NCI-H82 treated with DMSO at 0.1 percent for 48 hours (cell line): ENCODE data around the gene SS18L1.
"Not testable (repeated sequence)": the region's sequence is repeated elsewhere in the genome, so short reads cannot be mapped to it uniquely, and the experiment has no call there.

ENCODE experiments used
- DNase-seq: peaks from one replicate; lab custom pipeline; 2025; ENCODE audit not compliant: unreplicated experiment; lab: John Stamatoyannopoulos, UW

SS18L1 gene

GRCh38 chr20:62136283-62137091 lies 7.1 kb upstream of the SS18L1 start:
- DNase-seq = peak; percentile 35

GRCh38 chr20:62137092-62137384 lies 6.5 kb upstream of the SS18L1 start:
- DNase-seq = no peak

GRCh38 chr20:62137478-62138203 lies 5.9 kb upstream of the SS18L1 start:
- no peak for DNase-seq

DNA sequence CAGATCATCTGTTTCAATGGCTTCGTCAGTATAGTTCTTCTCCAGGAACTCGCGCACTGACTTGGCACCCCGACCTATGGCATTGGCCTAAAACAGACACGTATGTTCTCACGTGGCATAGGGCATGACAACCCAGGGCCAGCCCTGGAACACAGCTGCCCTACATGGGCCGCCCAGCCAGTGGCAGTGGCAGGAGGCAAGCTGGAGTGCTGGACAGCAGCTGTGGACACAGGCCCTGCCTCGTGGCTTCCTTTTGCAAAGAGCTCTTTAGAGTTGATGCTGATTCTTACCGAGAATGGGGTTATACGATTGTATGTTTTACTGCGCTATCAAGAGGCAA lies 5.4 kb upstream of the SS18L1 start:
- no peak for DNase-seq

- no peak for DNase-seq
Observed at GRCh38 chr20:62138912-62139311, 4.7 kb upstream of the SS18L1 start.

DNA sequence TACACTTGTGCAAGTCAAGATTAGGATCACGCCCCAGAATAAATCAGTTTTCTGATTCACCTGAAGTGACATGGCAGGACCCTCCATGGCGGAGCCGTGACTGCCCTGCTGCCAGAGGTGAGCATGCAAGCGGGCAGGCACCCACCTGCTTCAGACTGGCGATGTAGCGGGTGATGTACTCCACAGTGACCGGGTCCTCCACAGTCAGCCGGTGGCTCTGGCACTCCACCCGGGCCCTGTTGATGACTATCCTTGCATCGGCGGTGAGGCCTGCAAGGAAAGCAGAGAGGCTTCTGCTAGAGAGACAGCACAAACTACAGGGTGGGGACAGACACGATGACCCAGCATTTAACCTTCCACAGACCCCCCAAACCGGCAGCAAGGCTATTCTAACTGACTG lies 3.9 kb upstream of the SS18L1 start:
- DNase-seq = no peak

GRCh38 chr20:62141043-62141396 lies 2.5 kb upstream of the SS18L1 start:
- DNase-seq = no peak

DNA sequence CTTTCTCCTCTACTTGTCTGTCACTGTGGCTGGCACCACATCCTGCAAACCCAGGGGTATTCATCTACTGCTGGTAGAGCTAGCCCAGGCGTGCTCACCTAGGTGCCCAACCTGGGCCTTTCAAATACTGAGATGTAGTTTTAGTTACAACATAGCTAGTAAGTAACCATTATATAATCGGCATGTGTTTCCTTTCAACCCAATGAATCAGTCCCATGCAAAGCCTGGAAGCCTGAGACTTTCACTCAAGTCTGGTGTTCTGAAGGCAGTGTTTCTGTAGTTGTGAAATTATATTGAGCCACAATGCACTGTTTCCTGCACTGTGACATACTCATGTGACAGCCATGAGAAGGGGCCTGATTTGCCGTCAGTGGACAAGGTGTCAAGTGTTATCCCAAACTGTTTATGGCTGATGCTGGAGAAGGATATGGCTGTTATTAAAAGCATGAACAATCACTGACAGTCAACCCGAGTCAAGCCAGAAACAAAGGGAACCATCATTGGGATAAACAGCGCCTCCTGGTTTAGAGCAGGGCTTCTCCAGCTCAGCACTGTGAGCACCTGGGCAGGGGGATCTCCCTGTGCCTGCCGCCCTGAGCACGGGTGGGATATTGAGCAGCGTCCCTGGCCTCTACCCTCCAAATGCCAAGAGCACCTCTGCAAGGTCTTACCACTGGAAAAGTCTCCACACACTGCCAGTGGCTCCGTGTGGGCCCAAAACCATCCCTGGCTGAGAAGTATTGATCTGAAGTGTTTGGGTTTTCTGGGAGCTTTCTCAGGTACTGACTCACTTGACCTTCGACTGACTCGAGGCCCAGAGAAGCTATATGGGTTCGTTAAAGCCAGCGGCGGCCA lies 1.9 kb upstream of the SS18L1 start:
- no peak for DNase-seq

DNA sequence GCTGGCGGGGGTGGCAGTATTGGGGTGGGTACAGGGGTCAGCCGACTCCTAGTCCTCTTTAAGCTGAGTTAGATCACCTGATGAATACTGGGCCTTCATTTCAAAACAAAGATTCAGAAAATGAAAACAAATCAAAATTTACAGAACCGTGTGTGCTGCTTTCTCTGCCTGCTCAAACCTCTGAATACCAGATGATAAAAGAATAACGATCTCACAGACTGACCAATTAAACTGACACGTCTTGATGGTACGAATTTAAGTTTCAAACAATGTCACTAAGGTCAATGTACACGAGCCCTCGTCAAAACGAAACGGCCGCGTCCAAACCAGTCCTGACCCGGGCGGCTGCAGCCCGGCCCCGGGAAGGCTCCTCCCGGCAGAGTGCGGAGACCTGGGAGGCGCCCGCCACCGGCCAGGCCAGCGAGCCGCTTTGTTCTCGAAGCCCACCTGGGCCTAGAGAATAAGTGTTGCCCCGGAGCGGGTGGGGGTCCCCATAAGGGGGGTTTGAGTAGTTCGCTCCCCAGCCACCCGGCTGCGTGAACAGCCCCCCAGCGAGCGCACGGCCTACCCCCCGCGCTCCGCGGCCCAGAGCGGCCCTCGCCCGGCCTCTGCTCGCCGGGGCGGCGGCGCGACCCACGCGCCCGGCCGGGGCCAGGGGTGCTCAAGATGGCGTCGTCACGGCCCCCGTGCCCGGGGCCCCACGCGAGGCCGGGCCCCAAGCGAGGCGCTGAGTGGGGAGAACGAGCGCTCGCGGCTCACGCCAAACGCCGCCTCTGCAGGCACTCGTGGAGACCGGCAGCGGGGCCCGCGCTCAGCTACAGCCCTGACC lies 1.1 kb upstream of the SS18L1 start:
- no peak for DNase-seq

DNA sequence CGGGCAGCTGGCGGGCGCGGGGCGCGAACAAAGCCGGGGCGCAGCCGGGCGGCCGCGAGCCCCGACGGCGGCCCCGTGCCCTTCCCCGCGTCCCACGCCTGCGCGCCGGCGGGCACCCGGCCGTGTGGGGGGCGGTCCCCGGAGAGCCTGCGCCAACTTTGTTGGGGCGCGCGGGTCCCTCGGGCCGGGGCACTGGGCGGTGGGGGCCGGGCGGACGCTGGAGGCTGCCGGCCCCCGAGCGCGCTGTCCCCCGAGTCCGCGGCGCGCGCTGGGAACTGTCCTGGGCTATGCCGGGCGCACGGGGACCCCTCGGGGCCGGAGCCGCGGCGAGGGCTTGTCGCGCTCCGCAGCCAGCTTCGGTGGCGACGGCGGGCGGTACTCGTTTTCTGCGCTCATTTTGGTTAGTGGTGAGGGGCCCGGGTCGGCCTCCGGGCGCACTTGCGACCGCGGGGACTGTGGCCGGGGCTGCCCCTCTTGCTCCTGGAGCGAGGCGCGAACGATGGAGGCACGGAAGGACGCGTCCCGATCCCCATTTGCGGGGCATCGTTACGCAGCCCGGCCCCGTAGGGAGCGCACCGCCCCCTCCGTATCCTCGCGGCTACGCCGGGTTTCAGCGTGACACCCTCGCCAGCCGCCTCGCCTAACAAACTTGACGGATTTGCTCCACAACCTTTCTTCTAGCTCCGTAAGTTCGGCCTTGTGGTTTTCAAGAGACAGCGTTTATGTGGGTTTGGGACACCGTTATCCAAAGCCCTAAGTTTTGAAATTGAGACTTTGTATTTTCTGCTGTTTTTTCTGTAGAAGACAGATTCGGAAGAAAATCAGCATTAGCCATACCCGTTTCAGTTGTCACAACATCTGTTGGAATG lies 622 bp downstream of the SS18L1 start:
- no peak for DNase-seq

DNA sequence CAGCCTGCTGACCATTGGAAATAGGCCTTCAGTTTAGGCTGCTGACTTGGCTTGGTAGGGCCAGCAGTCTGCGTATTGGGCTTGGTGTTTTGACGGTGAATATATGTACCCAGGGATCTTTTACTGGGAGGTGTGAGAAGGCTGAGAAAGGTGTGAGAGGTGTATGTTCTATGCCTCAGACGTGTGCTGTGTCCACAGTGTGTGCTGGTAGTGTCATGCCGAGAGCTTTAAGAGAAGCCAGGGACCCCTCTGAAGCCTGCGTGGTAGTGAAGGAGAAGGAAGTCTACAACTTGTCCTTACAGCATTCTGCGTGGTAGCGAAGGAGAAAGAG lies 2.1 kb downstream of the SS18L1 start:
- no peak for DNase-seq

- DNase-seq = no peak
Observed at GRCh38 chr20:62146019-62146755, 2.6 kb downstream of the SS18L1 start.

DNA sequence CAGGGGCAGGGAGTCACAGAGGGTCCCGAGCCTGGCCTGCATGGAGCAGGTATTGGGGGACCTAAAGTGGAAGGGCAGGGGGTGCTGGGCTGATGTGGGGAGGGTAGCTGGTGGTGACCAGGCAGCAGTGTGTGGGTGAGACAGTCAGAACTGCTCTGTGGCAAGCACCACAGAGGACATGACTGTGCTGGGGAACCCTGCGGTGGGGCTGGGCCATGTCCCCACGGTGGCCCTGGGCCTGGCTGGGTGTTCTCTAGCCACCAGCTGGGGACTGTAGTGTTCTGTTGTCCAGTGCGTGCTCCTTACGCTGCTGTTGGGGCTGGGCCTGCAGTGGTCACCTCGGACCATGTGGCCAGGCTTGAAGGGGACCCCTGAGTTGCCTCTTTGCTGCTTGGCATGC lies 3.6 kb downstream of the SS18L1 start:
- DNase-seq = no peak

DNA sequence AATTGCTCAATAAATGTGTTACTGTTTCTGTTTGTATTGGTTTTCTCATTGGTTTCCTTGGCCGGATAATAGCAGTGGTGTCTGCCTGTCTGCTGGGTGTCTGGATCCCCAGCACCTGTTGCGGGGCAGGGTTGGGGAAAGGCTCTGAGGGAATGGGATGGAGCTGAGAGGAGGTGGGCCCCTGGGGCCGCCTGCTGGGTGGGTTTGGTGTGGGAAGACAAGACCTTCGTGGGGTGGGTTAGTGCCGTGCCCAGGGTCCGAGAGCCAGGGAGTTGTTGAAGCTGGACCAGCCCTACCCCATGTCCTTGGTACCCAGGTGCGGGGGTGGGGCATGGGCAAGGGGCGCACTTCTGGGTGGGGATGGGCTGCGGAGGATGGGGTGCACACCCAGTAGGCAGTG lies 4.0 kb downstream of the SS18L1 start:
- DNase-seq = no peak

GRCh38 chr20:62148383-62148782 lies 4.8 kb downstream of the SS18L1 start:
- not testable (repeated sequence) for DNase-seq

GRCh38 chr20:62148908-62149314 lies 5.3 kb downstream of the SS18L1 start:
- no peak for DNase-seq

DNA sequence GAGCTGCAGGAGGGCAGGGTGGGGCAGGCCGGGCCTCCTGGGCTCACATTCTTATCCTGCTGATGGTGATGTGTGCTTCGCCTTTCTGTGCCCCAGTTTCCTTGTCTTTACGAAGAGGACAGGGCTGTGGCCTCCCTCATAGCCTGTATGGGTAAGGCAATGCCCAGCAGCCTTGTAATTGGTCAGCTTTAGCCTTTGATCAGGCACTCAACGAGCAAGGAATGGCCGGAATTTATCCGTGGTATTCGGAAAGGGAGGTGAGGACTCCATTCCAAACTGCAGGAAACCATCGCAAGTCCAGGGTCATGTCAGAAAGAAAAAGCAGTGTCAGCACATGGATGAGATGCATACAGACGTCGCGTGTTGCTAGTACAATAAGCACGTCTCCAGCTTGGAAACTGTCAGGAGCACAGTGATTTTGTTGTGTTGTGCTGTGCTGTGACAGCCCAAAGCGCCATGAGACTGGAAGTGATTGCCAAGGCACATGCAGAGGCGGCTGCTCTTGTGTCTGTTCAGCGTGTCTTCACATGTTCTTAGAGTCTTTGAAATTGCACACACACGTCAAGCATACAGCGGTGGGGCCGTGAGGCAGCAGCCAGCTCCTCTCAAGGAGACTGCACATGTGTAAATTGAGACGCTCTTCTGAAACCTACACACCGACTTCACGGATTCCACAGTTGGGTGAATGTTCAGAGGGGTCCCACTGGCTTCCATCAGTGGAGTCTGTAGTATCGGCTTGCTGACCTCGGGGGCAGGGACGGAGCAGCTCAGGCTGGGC lies 6.2 kb downstream of the SS18L1 start:
- DNase-seq = no peak

GRCh38 chr20:62150310-62150575 lies 6.7 kb downstream of the SS18L1 start:
- DNase-seq = no peak

DNA sequence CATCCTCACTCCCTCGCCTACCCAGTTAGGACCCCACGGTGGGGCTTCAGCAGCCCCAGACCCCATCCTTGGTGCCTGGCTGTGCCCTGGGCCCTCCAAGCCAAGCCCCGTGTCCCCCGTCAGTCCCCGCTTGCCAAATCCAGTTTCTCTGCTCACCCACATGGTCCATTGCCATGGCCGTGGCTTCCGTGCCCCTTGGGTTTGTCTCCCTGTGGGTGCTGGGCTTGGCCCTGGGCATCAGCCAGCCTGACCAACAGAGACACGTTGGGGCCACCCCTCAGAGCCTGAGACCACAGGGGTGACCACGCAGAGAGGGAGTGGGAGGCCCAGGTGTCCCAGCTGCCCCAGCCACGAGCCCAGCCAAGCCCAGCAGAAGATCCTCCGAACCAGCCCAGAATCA lies 7.7 kb downstream of the SS18L1 start:
- DNase-seq = no peak
